ENCODE data around the gene SLC7A9.

- TF ChIP-seq EZH2 (IDR thresholded peaks at IDR 0.05) (no peak), POLR2AphosphoS5 (IDR thresholded peaks at IDR 0.05; ENCODE audit: borderline replicate concordance, low read depth, low read length) (no peak), FOXP2 (optimal IDR thresholded peaks at IDR 0.05; ENCODE audit: control extremely low read depth, extremely low read length, insufficient read depth) (no peak)
These were observed 39.7 kb upstream of the SLC7A9 start for GRCh38 chr19:32909257-32909656.

Measured in SK-N-MC (cell line).